ACHN (cell line): ENCODE results near the gene ZKSCAN7.
"Not testable (repeated sequence)": the region's sequence is repeated elsewhere in the genome, so short reads cannot be mapped to it uniquely, and the experiment has no call there.

Experiments used
- DNase-seq: peaks from one replicate; pipeline ENCODE4 v3.0.0-alpha.2; 2015
- in situ Hi-C: cut with HindIII; loops from 2 replicates; pipeline ENCODE4 v1.10.0; 2017; ENCODE audit warnings: low sequenced_read_pairs, low pct_ligation_motif_present, low pct_unique_long_range_greater_than_20kb

The ZKSCAN7 gene

GRCh38 chr3:44562147-44562546 lies 7.2 kb downstream of the ZKSCAN7 start:
- no peak for DNase-seq
- in situ Hi-C loops: no loop called here

- in situ Hi-C loops: no loop called here
- DNase-seq: no peak
These were observed 13.6 kb downstream of the ZKSCAN7 start for GRCh38 chr3:44568561-44568960.

- in situ Hi-C loops: no loop called here
These were observed 16.0 kb downstream of the ZKSCAN7 start for GRCh38 chr3:44571024-44571423.

DNA sequence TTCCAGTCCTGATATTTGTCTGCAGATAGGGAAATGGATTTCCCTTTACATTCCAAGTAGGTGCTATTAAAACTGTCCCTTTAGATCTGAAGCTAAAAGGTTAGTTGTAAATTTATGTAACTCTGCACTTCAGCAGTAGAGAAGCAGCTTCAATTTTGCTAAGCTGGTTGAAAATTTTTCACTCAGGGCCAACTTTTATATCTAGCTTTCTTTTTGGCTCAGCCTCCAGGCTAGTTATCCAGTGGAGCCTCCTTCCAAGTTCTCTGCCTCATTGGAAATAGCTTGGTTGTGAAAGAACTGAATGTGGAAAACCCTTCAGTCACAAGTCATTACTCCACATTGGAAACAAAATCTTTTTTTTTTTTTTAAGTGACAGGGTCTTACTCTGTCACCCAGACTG lies 21.6 kb downstream of the ZKSCAN7 start:
- no peak for DNase-seq
- in situ Hi-C loops: no loop called here

More at GRCh38 chr3:44571024-44571423, 16.0 kb downstream of the ZKSCAN7 start:
- no peak for DNase-seq

DNA sequence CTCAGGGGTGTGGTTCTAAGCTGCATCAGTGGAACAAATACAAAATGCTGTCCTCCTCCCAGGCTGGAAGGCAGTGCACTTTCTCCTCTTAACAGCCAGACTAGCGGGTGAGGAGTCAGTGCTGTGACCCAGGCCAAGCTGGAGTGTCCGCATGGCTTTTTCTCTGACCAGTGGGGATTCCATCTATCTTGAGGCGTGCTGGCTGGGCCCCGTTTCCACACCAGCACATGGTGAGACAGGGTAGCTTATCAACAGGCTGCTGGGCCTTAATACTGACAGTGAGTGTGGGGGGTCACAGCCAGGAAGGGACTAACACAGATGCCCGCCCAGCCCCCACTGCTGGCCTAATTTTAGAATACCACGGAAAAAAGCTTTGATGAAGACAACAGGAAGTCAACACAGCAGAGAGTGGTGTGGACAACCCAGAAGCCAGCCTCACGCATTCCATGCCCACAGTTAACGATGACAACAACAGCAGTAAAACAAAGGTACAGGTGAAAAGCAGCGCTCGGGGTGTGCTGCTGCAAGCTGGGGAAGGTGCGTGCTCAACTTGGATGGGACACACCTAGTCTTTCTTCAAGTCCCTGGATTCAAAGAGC lies 22.5 kb downstream of the ZKSCAN7 start:
- in situ Hi-C loops, DNase-seq: not testable (repeated sequence)

- in situ Hi-C loops, DNase-seq: not testable (repeated sequence)
These were observed 23.3 kb downstream of the ZKSCAN7 start for GRCh38 chr3:44578316-44578715.

DNA sequence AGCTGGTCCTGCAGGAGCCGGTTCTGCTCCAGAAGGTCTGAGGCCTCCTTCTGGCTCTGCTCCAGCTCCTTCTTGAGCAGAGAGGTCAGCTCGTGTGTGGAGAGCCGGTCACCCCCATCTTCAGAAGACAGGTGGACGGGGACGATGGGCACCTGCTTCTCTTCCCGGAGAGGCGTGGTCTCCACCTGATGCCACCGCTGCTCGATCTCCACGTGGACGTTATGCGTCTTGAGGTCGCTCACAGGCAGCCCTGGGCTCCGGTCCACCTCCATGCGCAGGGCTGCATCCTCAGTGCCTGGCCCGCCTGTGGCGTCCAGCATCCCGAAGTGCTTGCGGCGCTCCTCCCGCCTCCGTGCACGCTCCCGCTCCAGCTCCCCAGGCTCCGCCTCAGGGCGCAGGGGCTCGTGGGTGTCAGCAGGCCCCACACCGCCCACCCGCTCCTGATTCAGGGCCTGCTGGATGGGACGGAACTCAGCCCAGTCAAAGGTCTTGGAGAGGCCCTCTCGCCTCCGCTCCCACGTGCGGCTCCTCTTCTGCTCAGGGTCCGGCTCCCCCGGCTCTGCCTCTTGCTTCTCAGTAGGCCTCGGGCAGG lies 24.0 kb downstream of the ZKSCAN7 start:
- in situ Hi-C loops, DNase-seq: not testable (repeated sequence)

DNA sequence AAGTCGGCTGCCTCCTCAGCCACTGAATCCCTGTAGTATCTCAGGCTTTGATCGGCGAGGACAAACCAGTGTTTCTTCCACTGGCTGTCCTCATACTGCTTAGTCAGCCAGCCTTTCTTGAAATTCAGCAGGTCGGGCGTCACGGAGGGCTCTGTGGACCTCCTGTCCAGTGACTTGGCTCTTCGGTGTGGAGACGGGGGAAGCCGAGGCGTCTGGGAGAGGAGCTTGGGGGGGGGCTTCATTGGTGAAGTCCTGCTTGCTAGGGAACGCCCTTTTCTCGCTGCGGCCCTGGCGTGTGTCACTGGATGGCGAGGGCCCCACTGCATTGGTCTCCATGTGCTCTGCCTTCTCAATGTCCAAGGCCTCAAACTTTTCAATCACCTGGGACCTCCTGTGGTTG lies 24.8 kb downstream of the ZKSCAN7 start:
- in situ Hi-C loops, DNase-seq: not testable (repeated sequence)

GRCh38 chr3:44580971-44581370 lies 26.0 kb downstream of the ZKSCAN7 start:
- in situ Hi-C loops, DNase-seq: not testable (repeated sequence)

DNA sequence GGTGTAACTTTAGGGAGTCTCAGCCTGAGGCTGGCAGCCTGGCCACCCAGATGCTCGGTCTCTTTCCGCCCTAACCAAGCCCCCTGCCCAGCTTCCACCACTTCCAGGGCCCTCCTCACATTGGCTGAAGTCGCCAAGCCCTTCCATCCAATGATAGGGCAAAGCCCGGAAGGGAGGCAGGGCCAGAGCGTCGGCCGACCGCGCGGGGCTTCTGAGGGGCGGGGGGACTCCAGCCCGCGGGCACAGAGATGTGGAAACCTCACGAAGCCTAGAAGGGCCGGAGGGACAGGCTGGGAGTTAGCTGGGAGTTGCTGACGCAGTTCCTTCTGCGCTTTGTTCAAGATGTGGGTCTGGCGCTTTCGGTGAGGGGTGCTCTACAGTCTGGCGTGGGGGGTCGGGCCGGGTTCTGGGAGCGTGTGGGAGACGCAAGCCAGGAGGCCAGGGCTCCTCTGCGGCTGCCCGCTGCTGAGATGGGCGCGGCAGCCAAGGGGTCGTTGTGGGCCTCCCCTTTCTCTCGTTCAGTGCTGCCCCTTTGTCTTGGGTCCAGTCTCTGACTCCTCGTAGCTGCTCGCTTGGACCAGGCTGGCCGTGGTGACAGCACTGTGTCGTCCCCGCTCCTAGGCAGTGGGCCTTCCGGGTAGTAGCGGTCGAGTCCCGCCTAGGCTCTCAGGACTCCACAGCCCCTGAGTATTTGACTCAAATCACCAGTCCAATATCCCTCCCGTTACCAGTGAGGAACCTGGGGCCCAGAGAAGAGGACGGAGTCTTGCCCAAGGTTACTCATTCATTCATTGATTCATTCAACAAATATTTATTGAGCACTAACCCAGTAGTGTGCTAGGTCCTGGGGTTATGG lies 29.9 kb downstream of the ZKSCAN7 start, which contains the start of gene ZNF660:
ZNF660 (plus strand) TSS at position 319 of the 856 bp plus-strand sequence. CDS start 9,230 bp downstream, outside the sequence.
- no peak for DNase-seq
- in situ Hi-C loops: no loop called here

GRCh38 chr3:44596621-44597020 lies 41.6 kb downstream of the ZKSCAN7 start:
- DNase-seq: no peak
- in situ Hi-C loops: no loop called here

DNA sequence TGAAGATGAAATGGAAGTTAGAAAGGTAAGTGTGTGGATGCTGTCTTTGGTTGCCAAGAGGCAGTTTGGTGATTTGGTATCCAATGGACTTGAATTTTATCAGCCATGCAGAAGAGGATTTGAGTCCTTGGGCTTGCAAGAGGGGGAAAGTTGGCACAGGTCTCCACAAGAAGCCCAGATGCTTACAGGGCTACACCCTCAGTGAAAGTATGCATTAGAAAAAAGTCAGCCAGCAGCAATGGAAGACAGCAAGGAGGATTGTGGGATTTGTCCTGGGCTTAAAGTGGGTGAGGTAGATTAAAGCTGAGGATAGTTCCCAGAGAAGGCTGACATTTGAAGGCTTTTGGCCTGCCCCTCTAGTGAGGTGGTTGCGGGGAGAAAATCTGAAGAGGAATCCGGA lies 46.8 kb downstream of the ZKSCAN7 start:
- in situ Hi-C loops: no loop called here
- no peak for DNase-seq

- in situ Hi-C loops: no loop called here
- no peak for DNase-seq
These were observed 57.7 kb downstream of the ZKSCAN7 start for GRCh38 chr3:44612678-44613077.
